HepG2 (cell line): Measurements from ENCODE around the gene APOD. TPM values are rescaled to one million over a fixed set of nuclear protein-coding genes. Genes with fewer than 3 reads are reported as not detected.

Experiments used
- ATAC-seq: fragments of 200-7000 bp; cut with Tn5 transposase; 3 replicates; pipeline ENCODE4 v1.9.1; 2020; ENCODE audit warnings: mild to moderate bottlenecking, moderate library complexity
- BruUV-seq: library from RNA; stranded (reverse); fragments of 400-500 nt; replicated peaks from 2 replicates; lab custom pipeline; 2021; lab: Mats Ljungman, UMichigan
- CTCF ChIA-PET: fragments of 300-600 bp; formaldehyde crosslinking; extraction: SDS; loops from one replicate; lab custom pipeline; 2021; ENCODE audit warnings: low total read pairs, inconsistent platforms, low intra/inter-chr PET ratio; lab: Yijun Ruan, JAX
- POLR2A ChIA-PET: fragments of 350-600 bp; sonication (Branson Sonifier 250); formaldehyde crosslinking; loops from one replicate; lab custom pipeline; 2020; ENCODE audit warnings: antibody characterized with exemption, inconsistent platforms; lab: Yijun Ruan, JAX
- DNase-seq: peaks from one replicate; pipeline ENCODE4 v3.0.0-alpha.2; 2015; ENCODE audit warnings: low spot score
- FAIRE-seq: peaks from 3 replicates; lab custom pipeline; 2011; peaks lifted over from hg19 to GRCh38; lab: Jason Lieb, UNC
- H2AFZ ChIP-seq: one replicate; pipeline ENCODE4 v1.6.1; 2011; ENCODE audit warnings: low read length, inconsistent platforms
- H3K27ac ChIP-seq: fragments of 300-600 bp; 3 replicates; pipeline ENCODE4 v1.8.0; 2011; ENCODE audit warnings: mixed run types, mild to moderate bottlenecking, mixed read lengths, low read length, inconsistent platforms; ENCODE audit not compliant: insufficient read depth; ENCODE audit errors: extremely low read length
- H3K27me3 ChIP-seq, 2 experiments: fragments of 200-600 bp in 1 of 2; 2 replicates in 1 of 2; 3 replicates in 1 of 2; pipeline versions ENCODE4 v1.6.0 to v1.8.0; 2011; ENCODE audit warnings: low read length in 2 of 2, mild to moderate bottlenecking in 2 of 2, moderate library complexity in 2 of 2, inconsistent platforms in 1 of 2; ENCODE audit not compliant: insufficient read depth in 2 of 2, control insufficient read depth in 1 of 2
- H3K36me3 ChIP-seq, 2 experiments: fragments of 200-600 bp in 1 of 2; replicated peaks in 1 of 2; 2 replicates in 1 of 2; 3 replicates in 1 of 2; pipeline versions ENCODE4 v1.5.1 to v1.8.0; 2011; ENCODE audit warnings: low read length in 2 of 2, inconsistent platforms in 1 of 2; ENCODE audit not compliant: insufficient read depth in 2 of 2, control insufficient read depth in 1 of 2
- H3K4me1 ChIP-seq: 2 replicates; pipeline ENCODE4 v1.5.1; 2012; ENCODE audit warnings: low read length, inconsistent platforms; ENCODE audit not compliant: insufficient read depth
- H3K4me2 ChIP-seq: 2 replicates; pipeline ENCODE4 v1.6.0; 2011; ENCODE audit warnings: low read depth, low read length, inconsistent platforms
- H3K4me3 ChIP-seq, 3 experiments: fragments of 200-600 bp in 1 of 3; sonication (generic), shearing (Covaris generic) in 1 of 3; replicated peaks in 1 of 3; 2 replicates each; pipeline ENCODE4 v1.5.1; 2011 to 2016; ENCODE audit warnings: low read length in 3 of 3, inconsistent platforms in 2 of 3, low read depth in 2 of 3, mild to moderate bottlenecking in 2 of 3, control low read depth in 1 of 3, mixed read lengths in 1 of 3; ENCODE audit not compliant: insufficient read depth in 1 of 3
- H3K79me2 ChIP-seq: one replicate; pipeline ENCODE4 v1.6.1; 2011; ENCODE audit warnings: low read length, inconsistent platforms; ENCODE audit not compliant: insufficient read depth
- H3K9ac ChIP-seq: 2 replicates; pipeline ENCODE4 v1.6.0; 2011; ENCODE audit warnings: mild to moderate bottlenecking, low read depth, low read length, inconsistent platforms; ENCODE audit not compliant: insufficient read depth
- H3K9me3 ChIP-seq: 2 replicates; pipeline ENCODE4 v1.5.1; 2012; ENCODE audit warnings: mild to moderate bottlenecking, low read length
- H4K20me1 ChIP-seq: 2 replicates; pipeline ENCODE4 v1.6.0; 2011; ENCODE audit warnings: inconsistent platforms, mild to moderate bottlenecking, low read length, moderate library complexity; ENCODE audit not compliant: insufficient read depth
- ARNT ChIP-seq: fragments of 450-650 bp; IDR thresholded peaks from 2 replicates; pipeline ENCODE4 v1.6.1; 2017
- CREB1 ChIP-seq, 2 experiments: fragments of 450-650 bp in 1 of 2; IDR thresholded peaks; 2 replicates each; pipeline ENCODE4 v1.6.1; 2016 to 2017; ENCODE audit warnings: control low read depth in 1 of 2, mild to moderate bottlenecking in 1 of 2, missing compliant biosample characterization in 1 of 2, missing genetic modification characterization in 1 of 2
- ETV5 ChIP-seq: IDR thresholded peaks from 2 replicates; pipeline ENCODE4 v1.6.1; 2018; ENCODE audit warnings: missing biosample characterization, missing genetic modification reagents, inconsistent platforms, borderline replicate concordance
- GABPB1 ChIP-seq: IDR thresholded peaks from 2 replicates; pipeline ENCODE4 v1.6.1; 2016; ENCODE audit warnings: mild to moderate bottlenecking, missing genetic modification reagents, moderate library complexity, missing compliant biosample characterization
- KLF11 ChIP-seq: IDR thresholded peaks from 2 replicates; pipeline ENCODE4 v1.6.1; 2016; ENCODE audit warnings: missing compliant biosample characterization
- KLF16 ChIP-seq, 2 experiments: sonication (generic) in 1 of 2; formaldehyde crosslinking in 1 of 2; IDR thresholded peaks; 2 replicates each; pipeline versions ENCODE4 v1.6.1 to v1.8.0; 2016 to 2023; ENCODE audit warnings: missing genetic modification reagents in 2 of 2, missing compliant biosample characterization in 1 of 2
- MXI1 ChIP-seq: IDR thresholded peaks from 3 replicates; pipeline ENCODE4 v1.6.1; 2012; ENCODE audit warnings: low read depth, low read length, inconsistent platforms, borderline replicate concordance
- NR2F1 ChIP-seq, 2 experiments: fragments of 450-650 bp in 1 of 2; formaldehyde crosslinking in 1 of 2; IDR thresholded peaks; 2 replicates each; pipeline versions ENCODE4 v1.5.0 to v1.6.1; 2016 to 2020; ENCODE audit warnings: mild to moderate bottlenecking in 1 of 2, missing compliant biosample characterization in 1 of 2, missing genetic modification reagents in 1 of 2, moderate library complexity in 1 of 2
- RFXAP ChIP-seq: sonication (generic); formaldehyde crosslinking; IDR thresholded peaks from 2 replicates; pipeline ENCODE4 v1.4.0; 2020; ENCODE audit warnings: missing genetic modification reagents, borderline replicate concordance
- SNAI1 ChIP-seq: sonication (generic); formaldehyde crosslinking; IDR thresholded peaks from 2 replicates; pipeline ENCODE4 v1.5.0; 2020; ENCODE audit warnings: mild to moderate bottlenecking, missing genetic modification reagents, borderline replicate concordance
- ZNF446 ChIP-seq: sonication (generic); formaldehyde crosslinking; IDR thresholded peaks from 2 replicates; pipeline ENCODE4 v1.5.0; 2020; ENCODE audit warnings: mild to moderate bottlenecking, missing genetic modification reagents
- ZNF563 ChIP-seq: sonication (generic); formaldehyde crosslinking; IDR thresholded peaks from 2 replicates; pipeline ENCODE4 v1.8.0; 2022; ENCODE audit warnings: mild to moderate bottlenecking, moderate library complexity, missing genetic modification reagents
- ZNF788 ChIP-seq: sonication (generic); formaldehyde crosslinking; IDR thresholded peaks from 2 replicates; pipeline ENCODE4 v1.5.0; 2020; ENCODE audit warnings: mild to moderate bottlenecking, missing genetic modification reagents, borderline replicate concordance
- ZSCAN9 ChIP-seq: IDR thresholded peaks from 2 replicates; pipeline ENCODE4 v1.6.1; 2016; ENCODE audit warnings: borderline replicate concordance
- WGBS: methylation state at CpG from one replicate; pipeline ENCODE4 v1.1.6; 2017; ENCODE audit warnings: low lambda C conversion rate; 5-methylcytosine and 5-hydroxymethylcytosine counted together
- in situ Hi-C: cut with HindIII; loops from 2 replicates; pipeline ENCODE4 v1.10.0; 2017; ENCODE audit warnings: low pct_unique_long_range_greater_than_20kb; ENCODE audit not compliant: extremely low pct_ligation_motif_present
- intact Hi-C: fragments of 100-400 bp; cut with micrococcal nuclease; formaldehyde crosslinking; loops from one replicate; pipeline ENCODE4 v1.10.0; 2022; ENCODE audit not compliant: unreplicated experiment
- polyA plus RNA-seq, 8 experiments: library from polyadenylated mRNA; depleted of rRNA in 3 of 8; stranded (reverse) in 7 of 8; unstranded in 1 of 8; fragments of >200 nt; fragmentation: Illumina TruSeq in 4 of 8; extraction: Trizol in 4 of 8; gene quantifications; 2 replicates each; pipeline versions ENCODE4 v1.2.1 to v1.2.3, GENCODE V29; 2011 to 2016; ENCODE audit warnings: low read depth in 4 of 8, missing spikeins in 1 of 8, mixed read lengths in 1 of 8; ENCODE audit not compliant: insufficient read depth in 1 of 8
- total RNA-seq, 5 experiments: library from RNA; depleted of rRNA; stranded (reverse); fragments of >200 nt; fragmentation: Illumina TruSeq; extraction: Trizol; gene quantifications; 2 replicates each; pipeline ENCODE4 v1.2.3, GENCODE V29; 2016; ENCODE audit warnings: low read depth in 1 of 5
- TF ChIP-seq, protein P1 (sequence below): sonication (generic); formaldehyde crosslinking; IDR thresholded peaks from 2 replicates; pipeline ENCODE4 v1.5.0; 2020; ENCODE audit warnings: mild to moderate bottlenecking, missing genetic modification reagents
- TF ChIP-seq, protein P2 (sequence below): sonication (generic); formaldehyde crosslinking; IDR thresholded peaks from 2 replicates; pipeline ENCODE4 v1.4.0; 2020; ENCODE audit warnings: missing genetic modification reagents
- TF ChIP-seq, protein P3 (sequence below): sonication (generic); formaldehyde crosslinking; IDR thresholded peaks from 2 replicates; pipeline ENCODE4 v1.5.0; 2020; ENCODE audit warnings: mild to moderate bottlenecking, missing genetic modification reagents

Gene APOD
- total and polyA plus RNA-seq, 2 of the 13 experiments (the other 11 are each of a cell fraction or from before 2014, with no cell fraction given) = not detected

DNA sequence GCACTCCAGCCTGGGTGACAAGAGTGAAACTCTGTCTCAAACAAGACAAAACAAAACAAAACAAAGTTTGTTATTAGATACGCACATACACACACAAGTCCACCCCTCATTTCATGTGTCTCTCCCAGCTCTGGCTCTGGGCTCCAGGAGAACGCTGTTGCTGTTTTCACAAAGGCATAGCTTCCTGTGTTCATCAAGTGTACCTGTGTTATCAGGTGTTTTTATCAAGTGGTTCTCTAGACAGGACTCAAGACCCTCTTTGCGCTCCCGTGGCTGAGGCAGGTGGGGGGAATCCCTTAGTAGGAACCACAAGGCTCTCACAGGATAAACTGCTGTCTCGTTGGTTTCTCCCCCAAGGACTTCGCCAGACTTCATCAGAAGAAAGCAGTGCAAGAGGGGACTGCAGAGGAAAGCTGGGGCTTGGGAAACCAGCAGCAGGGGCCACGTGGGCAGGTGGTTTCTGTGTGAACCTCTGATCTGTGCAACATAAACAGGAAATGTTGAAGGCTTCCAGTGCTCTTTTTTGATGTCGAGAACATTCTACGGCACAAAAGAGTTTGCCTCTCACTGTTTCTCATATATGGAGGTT is 33.7 kb downstream of the APOD start:
- ChIA-PET POLR2A (no interaction called here), CTCF (no interaction called here)
- DNase-seq (peak; percentile 44), FAIRE-seq (no peak), ATAC-seq (peak; percentile 56)
- H3K36me3 ChIP-seq = no peaks in the 10 kb centered on the region
- BruUV-seq = no TSS peak
- no peaks in the 10 kb centered on the region for H3K27me3 ChIP-seq
- peak overlapping the region; percentile 56 for H3K4me2 ChIP-seq
- H3K79me2 ChIP-seq = no peaks in the 10 kb centered on the region
- in situ Hi-C loops = no loop called here
- H3K27ac ChIP-seq = peak overlapping the region; percentile 65
- H3K4me3 ChIP-seq = peak overlapping the region in 1 of 3 experiments; percentile 36; a peak in 2 of 6 replicates
- intact Hi-C loops = loop anchor here (10.0 kb wide), 1 partner anchor 1425 kb away; no protein-coding TSS in a partner anchor
- H4K20me1 ChIP-seq = no peaks in the 10 kb centered on the region
- no peaks in the 10 kb centered on the region for H3K9me3 ChIP-seq
- peak overlapping the region; percentile 32; the same call in 1 of the 2 replicates for H3K9ac ChIP-seq
- no peak overlapping the region for H2AFZ ChIP-seq
- 31% methylated on average over 9 of the region's 9 CpGs for WGBS
- peaks cover 83% of the 10 kb centered on the region for H3K4me1 ChIP-seq
- no peak for TF ChIP-seq ZNF446 (CRISPR knock-in tag)
- no peak for TF ChIP-seq SNAI1
- TF ChIP-seq KLF11 (CRISPR knock-in tag) = peak; percentile 50; the same call in 1 of the 2 replicates
- TF ChIP-seq ETV5 (CRISPR knock-in tag) = peak; percentile 62; the same call in 1 of the 2 replicates
- TF ChIP-seq, protein P1, sequence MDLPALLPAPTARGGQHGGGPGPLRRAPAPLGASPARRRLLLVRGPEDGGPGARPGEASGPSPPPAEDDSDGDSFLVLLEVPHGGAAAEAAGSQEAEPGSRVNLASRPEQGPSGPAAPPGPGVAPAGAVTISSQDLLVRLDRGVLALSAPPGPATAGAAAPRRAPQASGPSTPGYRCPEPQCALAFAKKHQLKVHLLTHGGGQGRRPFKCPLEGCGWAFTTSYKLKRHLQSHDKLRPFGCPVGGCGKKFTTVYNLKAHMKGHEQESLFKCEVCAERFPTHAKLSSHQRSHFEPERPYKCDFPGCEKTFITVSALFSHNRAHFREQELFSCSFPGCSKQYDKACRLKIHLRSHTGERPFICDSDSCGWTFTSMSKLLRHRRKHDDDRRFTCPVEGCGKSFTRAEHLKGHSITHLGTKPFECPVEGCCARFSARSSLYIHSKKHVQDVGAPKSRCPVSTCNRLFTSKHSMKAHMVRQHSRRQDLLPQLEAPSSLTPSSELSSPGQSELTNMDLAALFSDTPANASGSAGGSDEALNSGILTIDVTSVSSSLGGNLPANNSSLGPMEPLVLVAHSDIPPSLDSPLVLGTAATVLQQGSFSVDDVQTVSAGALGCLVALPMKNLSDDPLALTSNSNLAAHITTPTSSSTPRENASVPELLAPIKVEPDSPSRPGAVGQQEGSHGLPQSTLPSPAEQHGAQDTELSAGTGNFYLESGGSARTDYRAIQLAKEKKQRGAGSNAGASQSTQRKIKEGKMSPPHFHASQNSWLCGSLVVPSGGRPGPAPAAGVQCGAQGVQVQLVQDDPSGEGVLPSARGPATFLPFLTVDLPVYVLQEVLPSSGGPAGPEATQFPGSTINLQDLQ = no peak
- TF ChIP-seq, protein P2, sequence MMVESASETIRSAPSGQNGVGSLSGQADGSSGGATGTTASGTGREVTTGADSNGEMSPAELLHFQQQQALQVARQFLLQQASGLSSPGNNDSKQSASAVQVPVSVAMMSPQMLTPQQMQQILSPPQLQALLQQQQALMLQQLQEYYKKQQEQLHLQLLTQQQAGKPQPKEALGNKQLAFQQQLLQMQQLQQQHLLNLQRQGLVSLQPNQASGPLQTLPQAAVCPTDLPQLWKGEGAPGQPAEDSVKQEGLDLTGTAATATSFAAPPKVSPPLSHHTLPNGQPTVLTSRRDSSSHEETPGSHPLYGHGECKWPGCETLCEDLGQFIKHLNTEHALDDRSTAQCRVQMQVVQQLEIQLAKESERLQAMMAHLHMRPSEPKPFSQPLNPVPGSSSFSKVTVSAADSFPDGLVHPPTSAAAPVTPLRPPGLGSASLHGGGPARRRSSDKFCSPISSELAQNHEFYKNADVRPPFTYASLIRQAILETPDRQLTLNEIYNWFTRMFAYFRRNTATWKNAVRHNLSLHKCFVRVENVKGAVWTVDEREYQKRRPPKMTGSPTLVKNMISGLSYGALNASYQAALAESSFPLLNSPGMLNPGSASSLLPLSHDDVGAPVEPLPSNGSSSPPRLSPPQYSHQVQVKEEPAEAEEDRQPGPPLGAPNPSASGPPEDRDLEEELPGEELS (CRISPR knock-in tag) = peak; percentile 39; the same call in 1 of the 2 replicates
- TF ChIP-seq ARNT = no peak
- no peak for TF ChIP-seq CREB1 (IDR thresholded peaks at IDR 0.05)
- no peak for TF ChIP-seq CREB1 (CRISPR knock-in tag; IDR thresholded peaks at IDR 0.05)
- TF ChIP-seq ZSCAN9 = peak; percentile 73; the same call in 1 of the 2 replicates
- no peak for TF ChIP-seq ZNF563 (CRISPR knock-in tag)
- TF ChIP-seq NR2F1 (CRISPR knock-in tag; IDR thresholded peaks at IDR 0.05) = no peak
- no peak for TF ChIP-seq ZNF788 (CRISPR knock-in tag)
- no peak for TF ChIP-seq RFXAP (CRISPR knock-in tag)
- TF ChIP-seq, protein P3, sequence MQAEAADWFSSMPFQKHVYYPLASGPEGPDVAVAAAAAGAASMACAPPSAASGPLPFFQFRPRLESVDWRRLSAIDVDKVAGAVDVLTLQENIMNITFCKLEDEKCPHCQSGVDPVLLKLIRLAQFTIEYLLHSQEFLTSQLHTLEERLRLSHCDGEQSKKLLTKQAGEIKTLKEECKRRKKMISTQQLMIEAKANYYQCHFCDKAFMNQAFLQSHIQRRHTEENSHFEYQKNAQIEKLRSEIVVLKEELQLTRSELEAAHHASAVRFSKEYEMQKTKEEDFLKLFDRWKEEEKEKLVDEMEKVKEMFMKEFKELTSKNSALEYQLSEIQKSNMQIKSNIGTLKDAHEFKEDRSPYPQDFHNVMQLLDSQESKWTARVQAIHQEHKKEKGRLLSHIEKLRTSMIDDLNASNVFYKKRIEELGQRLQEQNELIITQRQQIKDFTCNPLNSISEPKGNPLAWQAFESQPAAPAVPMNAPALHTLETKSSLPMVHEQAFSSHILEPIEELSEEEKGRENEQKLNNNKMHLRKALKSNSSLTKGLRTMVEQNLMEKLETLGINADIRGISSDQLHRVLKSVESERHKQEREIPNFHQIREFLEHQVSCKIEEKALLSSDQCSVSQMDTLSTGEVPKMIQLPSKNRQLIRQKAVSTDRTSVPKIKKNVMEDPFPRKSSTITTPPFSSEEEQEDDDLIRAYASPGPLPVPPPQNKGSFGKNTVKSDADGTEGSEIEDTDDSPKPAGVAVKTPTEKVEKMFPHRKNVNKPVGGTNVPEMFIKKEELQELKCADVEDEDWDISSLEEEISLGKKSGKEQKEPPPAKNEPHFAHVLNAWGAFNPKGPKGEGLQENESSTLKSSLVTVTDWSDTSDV (CRISPR knock-in tag) = no peak
- peak in 1 of 2 experiments; percentile 61; a peak in 1 of 4 replicates for TF ChIP-seq KLF16 (CRISPR knock-in tag; IDR thresholded peaks at IDR 0.05)
- TF ChIP-seq GABPB1 = peak; percentile 43; the same call in 1 of the 2 replicates
- peak; percentile 36; the same call in 1 of the 3 replicates for TF ChIP-seq MXI1
